Coronary artery (tissue), 2 donors: Measurements from ENCODE around the gene CPSF4.

Source experiments
- DNase-seq: peaks from one replicate; pipeline ENCODE4 v3.0.0-alpha.2; 2017; ENCODE audit warnings: low spot score
- H3K27ac ChIP-seq, 2 donors: fragments of 200-600 bp; sonication (generic); one replicate each; pipeline ENCODE4 v1.5.1; 2016 to 2019
- H3K4me3 ChIP-seq: fragments of 200-600 bp; sonication (generic); 2 replicates; pipeline ENCODE4 v1.5.1; 2016; ENCODE audit warnings: mild to moderate bottlenecking, moderate library complexity
- TF ChIP-seq, protein P1 (sequence below): fragments of 200-600 bp; sonication (generic); IDR thresholded peaks from one replicate; pipeline ENCODE4 v1.5.1; 2019; ENCODE audit warnings: antibody characterized with exemption

CPSF4 gene

DNA sequence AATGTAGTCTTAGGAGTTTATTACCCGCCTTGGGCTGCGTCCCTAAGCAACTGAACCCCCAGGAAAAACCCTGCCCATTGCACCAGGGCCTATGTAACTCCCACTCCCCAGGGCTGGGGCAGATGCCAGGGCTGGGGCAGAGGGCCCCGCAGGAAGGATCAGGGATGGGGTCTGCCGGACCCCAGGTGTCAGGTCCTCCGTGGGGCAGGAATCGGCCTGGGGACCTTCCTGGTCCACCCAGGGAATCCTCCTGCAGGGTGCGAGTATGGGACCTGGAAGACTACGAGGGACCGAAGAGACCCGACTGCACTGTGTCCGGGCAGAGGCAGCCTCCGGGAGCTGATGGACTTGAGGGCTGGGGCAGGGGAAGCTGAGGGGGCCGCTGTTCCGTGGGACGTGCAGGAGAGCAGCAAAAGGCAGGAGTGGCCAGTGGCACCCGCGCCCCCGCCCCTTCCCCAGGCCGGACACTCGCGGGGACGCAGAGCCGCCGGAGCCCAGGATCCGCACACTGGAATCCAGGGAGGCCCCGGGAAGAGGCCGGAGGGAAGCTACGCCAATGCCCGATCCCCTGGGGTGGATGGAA lies 29.7 kb downstream of the CPSF4 start:
- TF ChIP-seq, protein P1, sequence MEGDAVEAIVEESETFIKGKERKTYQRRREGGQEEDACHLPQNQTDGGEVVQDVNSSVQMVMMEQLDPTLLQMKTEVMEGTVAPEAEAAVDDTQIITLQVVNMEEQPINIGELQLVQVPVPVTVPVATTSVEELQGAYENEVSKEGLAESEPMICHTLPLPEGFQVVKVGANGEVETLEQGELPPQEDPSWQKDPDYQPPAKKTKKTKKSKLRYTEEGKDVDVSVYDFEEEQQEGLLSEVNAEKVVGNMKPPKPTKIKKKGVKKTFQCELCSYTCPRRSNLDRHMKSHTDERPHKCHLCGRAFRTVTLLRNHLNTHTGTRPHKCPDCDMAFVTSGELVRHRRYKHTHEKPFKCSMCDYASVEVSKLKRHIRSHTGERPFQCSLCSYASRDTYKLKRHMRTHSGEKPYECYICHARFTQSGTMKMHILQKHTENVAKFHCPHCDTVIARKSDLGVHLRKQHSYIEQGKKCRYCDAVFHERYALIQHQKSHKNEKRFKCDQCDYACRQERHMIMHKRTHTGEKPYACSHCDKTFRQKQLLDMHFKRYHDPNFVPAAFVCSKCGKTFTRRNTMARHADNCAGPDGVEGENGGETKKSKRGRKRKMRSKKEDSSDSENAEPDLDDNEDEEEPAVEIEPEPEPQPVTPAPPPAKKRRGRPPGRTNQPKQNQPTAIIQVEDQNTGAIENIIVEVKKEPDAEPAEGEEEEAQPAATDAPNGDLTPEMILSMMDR = no peak
- no peak for DNase-seq
- H3K27ac ChIP-seq = no peak overlapping the region
- no peak overlapping the region for H3K4me3 ChIP-seq

DNA sequence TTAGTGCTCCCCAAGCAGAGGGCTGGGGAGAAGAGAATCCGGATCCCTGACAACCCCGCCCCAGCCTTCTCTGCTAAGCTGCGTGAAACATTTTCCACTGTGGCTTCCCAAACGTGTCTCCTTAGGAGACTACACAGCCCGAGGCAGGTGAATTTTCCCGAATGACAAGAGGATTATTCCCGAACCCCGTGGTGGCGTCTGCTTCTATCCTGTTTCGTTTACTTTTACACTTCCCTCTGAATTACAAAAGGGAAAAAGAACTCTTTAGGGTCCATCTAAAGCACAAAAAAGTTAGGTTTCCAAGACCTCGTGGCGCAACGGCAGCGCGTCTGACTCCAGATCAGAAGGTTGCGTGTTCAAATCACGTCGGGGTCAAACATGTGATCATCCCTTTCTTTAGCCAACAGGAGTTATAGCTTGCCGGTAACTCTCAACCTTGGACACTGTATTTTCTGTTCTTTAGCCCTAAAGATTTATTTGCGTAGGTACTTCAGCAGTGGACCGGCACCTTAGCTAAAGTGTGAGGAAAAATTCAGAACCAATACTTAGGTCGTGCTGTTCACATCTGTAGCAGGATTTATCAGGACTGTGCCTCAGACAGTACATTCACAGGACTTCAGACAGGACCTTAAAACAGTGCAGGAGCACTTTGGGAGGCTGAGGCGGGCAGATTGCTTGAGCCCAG lies 30.8 kb downstream of the CPSF4 start:
- H3K4me3 ChIP-seq = no peak overlapping the region
- no peak for DNase-seq
- TF ChIP-seq, protein P1 = no peak
- no peak overlapping the region for H3K27ac ChIP-seq

DNA sequence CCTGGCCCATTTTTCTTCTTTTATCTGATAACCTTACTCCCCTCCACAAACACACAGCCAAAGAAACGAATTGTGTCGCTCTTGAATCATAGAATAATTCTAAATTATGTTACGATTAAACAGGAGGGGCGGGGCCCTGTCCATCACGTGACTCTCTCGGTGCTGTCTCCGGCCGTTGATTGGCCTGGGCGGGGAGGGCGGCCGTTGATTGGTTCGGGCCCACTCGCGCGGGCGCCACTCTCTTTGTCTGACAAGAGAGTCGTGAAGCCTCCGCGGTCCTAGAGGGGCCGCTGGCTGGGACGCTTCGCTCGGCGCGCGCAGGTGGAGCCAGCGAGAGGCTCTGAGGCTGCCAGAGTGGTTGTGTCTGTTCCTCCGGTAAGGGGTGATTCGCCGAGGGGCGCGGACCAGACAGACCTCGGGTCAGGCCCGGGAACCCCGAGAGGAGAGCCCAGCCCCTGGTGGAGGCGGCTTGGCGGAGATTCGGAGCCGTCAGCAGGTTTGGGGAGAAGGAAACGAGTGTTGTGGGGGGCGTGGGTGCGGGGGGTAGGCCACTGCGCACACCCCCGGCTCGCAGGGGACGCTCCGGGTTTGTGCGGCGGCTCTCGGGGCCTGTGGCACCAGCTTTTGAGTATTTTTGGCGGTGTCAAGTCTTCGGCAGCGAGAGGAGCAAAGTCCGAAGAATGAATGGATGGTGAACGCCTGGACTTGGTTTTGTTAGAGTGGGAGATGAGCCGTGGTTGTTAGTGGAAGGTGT lies 34.0 kb downstream of the CPSF4 start, which contains the start of gene ZNF789:
ZNF789 (plus strand) TSS at position 330 of the 754 bp plus-strand sequence. CDS start 3,567 bp downstream, outside the sequence.
- peak within 1 kb of the TSS; percentile 70 to 91 for H3K27ac ChIP-seq
- peak within 1 kb of the TSS; percentile 83 for H3K4me3 ChIP-seq
- TF ChIP-seq, protein P1 = no peak
- DNase-seq = peak; percentile 98

DNA sequence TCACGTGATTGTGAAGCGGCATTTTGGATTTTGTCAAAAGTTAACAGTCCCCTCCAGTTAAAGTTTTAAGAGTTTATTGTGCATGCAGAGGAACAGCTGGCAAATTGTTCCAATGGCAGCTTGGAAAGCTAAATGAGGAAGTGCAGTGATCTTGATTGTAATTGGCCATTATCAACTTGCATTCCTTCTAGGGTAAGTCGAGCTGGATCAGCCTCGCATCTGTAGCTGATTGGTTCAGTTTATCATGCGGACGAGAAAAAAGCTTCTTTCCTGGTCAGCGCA lies 34.5 kb downstream of the CPSF4 start:
- Histone ChIP-seq H3K4me3 (peak overlapping the region; percentile 83), H3K27ac (no peak overlapping the region)
- TF ChIP-seq, protein P1 = no peak
- no peak for DNase-seq

DNA sequence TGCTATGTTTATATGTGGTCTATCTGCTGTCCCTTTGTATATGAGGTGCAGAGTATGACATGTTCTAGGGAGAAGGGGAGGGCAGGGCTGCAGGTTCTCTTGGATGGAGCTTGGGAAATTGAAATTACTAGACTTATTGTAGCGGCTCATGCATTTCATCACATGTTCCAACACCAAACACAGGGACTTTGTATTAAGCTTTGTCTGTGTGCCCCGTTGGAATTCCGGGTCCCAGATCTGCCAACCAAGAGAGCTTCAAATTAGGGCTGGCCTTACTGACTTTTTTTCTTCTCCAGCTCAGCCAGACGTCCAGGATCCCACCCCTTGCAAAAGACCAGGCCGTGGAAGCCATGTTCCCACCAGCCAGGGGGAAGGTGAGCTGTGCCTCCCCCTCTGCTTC lies 37.4 kb downstream of the CPSF4 start:
- H3K4me3 ChIP-seq = no peak overlapping the region
- DNase-seq = no peak
- TF ChIP-seq, protein P1 = no peak
- no peak overlapping the region for H3K27ac ChIP-seq

DNA sequence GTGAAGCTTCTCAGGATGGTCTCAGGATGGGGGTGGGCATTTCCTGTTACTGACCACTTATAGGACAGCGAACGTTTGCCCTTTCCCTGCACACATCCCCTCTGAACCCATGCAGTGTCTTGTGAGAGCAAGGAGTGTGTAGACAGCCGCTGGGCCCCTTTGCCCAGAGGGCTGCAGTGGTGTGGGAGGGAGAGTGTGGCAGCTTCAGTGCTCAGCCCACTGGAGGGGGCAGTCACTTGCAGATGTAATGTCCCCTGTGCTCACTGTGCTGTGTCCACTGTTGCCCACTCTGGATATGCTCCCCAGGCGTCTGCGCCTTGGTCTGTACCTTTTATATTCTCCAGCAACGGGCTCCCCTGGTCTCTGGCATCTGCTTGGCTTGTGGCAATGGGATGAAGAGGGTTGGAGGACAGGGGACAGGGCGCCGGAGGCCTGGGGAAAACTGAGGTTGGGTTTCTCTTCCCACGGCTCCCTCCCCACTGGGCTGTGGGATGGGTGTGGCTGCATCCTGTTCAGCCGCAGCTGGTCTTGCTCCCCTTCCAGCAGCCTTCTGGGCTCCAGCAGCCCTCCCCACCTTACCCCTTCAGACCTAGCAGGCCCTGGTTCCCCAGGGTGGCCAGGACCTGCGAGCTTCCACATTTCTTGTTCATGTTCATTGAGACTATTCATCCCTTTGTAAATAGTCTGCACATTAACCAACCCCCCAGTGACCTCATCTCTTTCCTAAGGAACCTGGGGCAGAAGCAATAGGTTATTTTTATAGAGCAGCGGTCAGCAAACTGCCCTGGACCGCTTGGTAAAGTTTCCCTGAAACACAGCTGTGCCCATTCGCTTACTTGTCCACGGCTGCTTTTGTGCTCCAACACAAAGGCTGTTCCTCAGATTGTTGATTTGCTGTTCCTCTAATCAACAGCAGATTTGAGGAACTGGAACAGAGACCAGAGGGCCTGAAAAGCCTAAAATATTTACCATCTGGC lies 40.0 kb downstream of the CPSF4 start:
- TF ChIP-seq, protein P1 = no peak
- H3K4me3 ChIP-seq = no peak overlapping the region
- no peak for DNase-seq
- H3K27ac ChIP-seq = peak overlapping the region in 1 of 2 donors; percentile 20
